ENCODE results near the gene GRB2. TPM values are rescaled to one million over a fixed set of nuclear protein-coding genes. Genes with fewer than 3 reads are reported as not detected.
A peak's percentile ranks its signal among the peaks of the same experiment; 100 is the strongest.
"Not testable (repeated sequence)": the region's sequence is repeated elsewhere in the genome, so short reads cannot be mapped to it uniquely, and the experiment has no call there.

The GRB2 gene
- total RNA-seq, 2 experiments from 2014 or later, result 244 to 308 TPM

DNA sequence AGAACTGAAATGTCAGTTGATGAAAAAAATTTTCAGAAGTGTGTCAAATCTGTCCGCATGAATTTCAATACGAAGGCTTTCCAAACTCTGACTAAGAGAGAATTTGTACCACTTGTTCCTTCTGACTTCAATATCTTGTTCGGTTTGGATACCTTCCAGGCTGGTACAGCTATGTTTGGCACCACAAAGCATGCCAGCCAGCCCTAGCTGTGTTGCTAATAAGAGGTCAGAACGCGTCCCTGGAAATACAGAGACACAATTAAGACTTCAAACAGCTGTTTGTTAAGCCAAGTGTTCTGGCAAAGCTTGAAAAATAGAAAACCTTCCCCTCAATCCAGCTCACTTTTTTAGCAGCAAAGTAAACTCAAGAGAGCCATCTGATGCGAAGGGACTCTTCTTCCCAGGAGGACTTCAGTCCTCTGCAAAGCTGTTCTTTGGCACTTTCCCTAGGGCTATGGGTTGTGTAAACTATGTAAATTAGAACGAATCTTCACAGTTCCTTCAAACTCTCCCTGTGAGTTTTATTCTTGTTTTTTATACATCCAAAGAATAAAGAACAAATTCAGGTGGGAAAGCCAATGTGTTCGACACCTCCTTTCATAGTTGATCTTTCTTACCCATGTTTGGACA, 35.1 kb downstream of the GRB2 start:
- peaks cover 86% of the 10 kb centered on the region for H3K4me1 ChIP-seq (ENCODE audit: insufficient read depth, low read length, poor library complexity, severe bottlenecking)
- no peak for TF ChIP-seq EZH2phosphoT487 (IDR thresholded peaks at IDR 0.05; ENCODE audit: borderline replicate concordance, low read depth, low read length)
- TF ChIP-seq, protein P1, sequence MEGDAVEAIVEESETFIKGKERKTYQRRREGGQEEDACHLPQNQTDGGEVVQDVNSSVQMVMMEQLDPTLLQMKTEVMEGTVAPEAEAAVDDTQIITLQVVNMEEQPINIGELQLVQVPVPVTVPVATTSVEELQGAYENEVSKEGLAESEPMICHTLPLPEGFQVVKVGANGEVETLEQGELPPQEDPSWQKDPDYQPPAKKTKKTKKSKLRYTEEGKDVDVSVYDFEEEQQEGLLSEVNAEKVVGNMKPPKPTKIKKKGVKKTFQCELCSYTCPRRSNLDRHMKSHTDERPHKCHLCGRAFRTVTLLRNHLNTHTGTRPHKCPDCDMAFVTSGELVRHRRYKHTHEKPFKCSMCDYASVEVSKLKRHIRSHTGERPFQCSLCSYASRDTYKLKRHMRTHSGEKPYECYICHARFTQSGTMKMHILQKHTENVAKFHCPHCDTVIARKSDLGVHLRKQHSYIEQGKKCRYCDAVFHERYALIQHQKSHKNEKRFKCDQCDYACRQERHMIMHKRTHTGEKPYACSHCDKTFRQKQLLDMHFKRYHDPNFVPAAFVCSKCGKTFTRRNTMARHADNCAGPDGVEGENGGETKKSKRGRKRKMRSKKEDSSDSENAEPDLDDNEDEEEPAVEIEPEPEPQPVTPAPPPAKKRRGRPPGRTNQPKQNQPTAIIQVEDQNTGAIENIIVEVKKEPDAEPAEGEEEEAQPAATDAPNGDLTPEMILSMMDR (conservative IDR thresholded peaks at IDR 0.05; ENCODE audit: low read length), result no peak
- peak overlapping the region; percentile 71; the same call in 1 of the 2 replicates for H3K4me2 ChIP-seq (ENCODE audit: low read length)
- peak overlapping the region; percentile 2 for H3K27ac ChIP-seq (ENCODE audit: low read depth, low read length, poor library complexity, severe bottlenecking)
- ChIA-PET CTCF (ENCODE audit: unreplicated experiment) (interaction anchor here (1.3 kb wide), 1 partner anchor 26 kb away, joined by 3 read pairs; no protein-coding TSS in a partner anchor), POLR2A (interaction anchor here (0.9 to 3.7 kb wide), 7 partner anchors 10 to 73 kb away, joined by 3 to 20 read pairs (median 5); no protein-coding TSS in a partner anchor)
- no peaks in the 10 kb centered on the region for H3K9me2 ChIP-seq (ENCODE audit: insufficient read depth, low read length)
- no peak overlapping the region for H3K4me3 ChIP-seq (ENCODE audit: low read depth, low read length, poor library complexity, severe bottlenecking)
- no peak overlapping the region for H2AFZ ChIP-seq (ENCODE audit: low read length)
- H3K79me2 ChIP-seq (ENCODE audit: insufficient read depth, low read depth, low read length), result peaks cover 100% of the 10 kb centered on the region
- H3K36me3 ChIP-seq (ENCODE audit: insufficient read depth, low read length), result peaks cover 73% of the 10 kb centered on the region
- intact Hi-C loops (cut with micrococcal nuclease; ENCODE audit: unreplicated experiment), result no loop called here
- DNase-seq (ENCODE audit: low spot score), result no peak
- H3K9me3 ChIP-seq (ENCODE audit: low read length), result no peaks in the 10 kb centered on the region
- BruUV-seq (replicated peaks), result TSS peak; percentile 1
- peaks cover 57% of the 10 kb centered on the region for H4K20me1 ChIP-seq (ENCODE audit: insufficient read depth, low read length)

- H4K20me1 ChIP-seq (ENCODE audit: insufficient read depth, low read length), result peaks cover 71% of the 10 kb centered on the region
- intact Hi-C loops (cut with micrococcal nuclease; ENCODE audit: unreplicated experiment), result loop anchor here (5.0 kb wide), 1 partner anchor 34 kb away; no protein-coding TSS in a partner anchor
- H3K27ac ChIP-seq (ENCODE audit: low read depth, low read length, poor library complexity, severe bottlenecking), result peak overlapping the region; percentile 64
- H2AFZ ChIP-seq (ENCODE audit: low read length); H3K4me3 ChIP-seq (ENCODE audit: low read depth, low read length, poor library complexity, severe bottlenecking); H3K9me2 ChIP-seq (ENCODE audit: insufficient read depth, low read length); H3K9me3 ChIP-seq (ENCODE audit: low read length); DNase-seq (ENCODE audit: low spot score); BruUV-seq (replicated peaks): not testable (repeated sequence)
- H3K4me1 ChIP-seq (ENCODE audit: insufficient read depth, low read length, poor library complexity, severe bottlenecking), result peaks cover 100% of the 10 kb centered on the region
- H3K36me3 ChIP-seq (ENCODE audit: insufficient read depth, low read length), result peaks cover 51% of the 10 kb centered on the region
- peaks cover 100% of the 10 kb centered on the region for H3K79me2 ChIP-seq (ENCODE audit: insufficient read depth, low read depth, low read length)
- ChIA-PET CTCF (ENCODE audit: unreplicated experiment) (interaction anchor here (0.9 kb wide), 1 partner anchor 52 kb away, joined by 3 read pairs; no protein-coding TSS in a partner anchor), POLR2A (interaction anchor here (0.6 to 3.7 kb wide), 10 partner anchors 9 to 87 kb away, joined by 3 to 20 read pairs (median 4); no protein-coding TSS in a partner anchor)
- peak overlapping the region; percentile 71 for H3K4me2 ChIP-seq (ENCODE audit: low read length)
Measured at GRCh38 chr17:75367838-75368789, 37.4 kb downstream of the GRB2 start.

- Histone ChIP-seq H3K27ac (ENCODE audit: low read depth, low read length, poor library complexity, severe bottlenecking) (peak overlapping the region; percentile 64), H3K36me3 (ENCODE audit: insufficient read depth, low read length) (peaks cover 43% of the 10 kb centered on the region), H3K79me2 (ENCODE audit: insufficient read depth, low read depth, low read length) (peaks cover 100% of the 10 kb centered on the region), H3K4me1 (ENCODE audit: insufficient read depth, low read length, poor library complexity, severe bottlenecking) (peaks cover 100% of the 10 kb centered on the region), H2AFZ (ENCODE audit: low read length) (no peak overlapping the region), H3K9me3 (ENCODE audit: low read length) (no peaks in the 10 kb centered on the region), H3K9me2 (ENCODE audit: insufficient read depth, low read length) (no peaks in the 10 kb centered on the region), H3K4me2 (ENCODE audit: low read length) (peak overlapping the region; percentile 71), H4K20me1 (ENCODE audit: insufficient read depth, low read length) (peaks cover 78% of the 10 kb centered on the region), H3K4me3 (ENCODE audit: low read depth, low read length, poor library complexity, severe bottlenecking) (no peak overlapping the region)
- TF ChIP-seq, protein P1 (conservative IDR thresholded peaks at IDR 0.05; ENCODE audit: low read length), result no peak
- no peak for TF ChIP-seq EZH2phosphoT487 (IDR thresholded peaks at IDR 0.05; ENCODE audit: borderline replicate concordance, low read depth, low read length)
- BruUV-seq (replicated peaks), result no TSS peak
- DNase-seq (ENCODE audit: low spot score), result no peak
- intact Hi-C loops (cut with micrococcal nuclease; ENCODE audit: unreplicated experiment), result loop anchor here (5.0 kb wide), 1 partner anchor 35 kb away; no protein-coding TSS in a partner anchor
- POLR2A ChIA-PET, result interaction anchor here (0.6 to 4.4 kb wide), 10 partner anchors 11 to 34 kb away, joined by 3 to 25 read pairs (median 4); no protein-coding TSS in a partner anchor
- CTCF ChIA-PET (ENCODE audit: unreplicated experiment), result interaction anchor here (0.9 kb wide), 1 partner anchor 51 kb away, joined by 3 read pairs; no protein-coding TSS in a partner anchor
Measured at GRCh38 chr17:75367312-75367711, 38.2 kb downstream of the GRB2 start.

All from OCI-LY7 (cell line).